HK-2 (cell line): ENCODE data around the gene ST6GALNAC1.
A peak's percentile ranks its signal among the peaks of the same experiment; 100 is the strongest.
"Not testable (repeated sequence)": the region's sequence is repeated elsewhere in the genome, so short reads cannot be mapped to it uniquely, and the experiment has no call there.

Experiments
- DNase-seq: peaks from one replicate; pipeline ENCODE4 v3.0.0-alpha.2; 2018; ENCODE audit not compliant: unreplicated experiment

ST6GALNAC1 gene

DNA sequence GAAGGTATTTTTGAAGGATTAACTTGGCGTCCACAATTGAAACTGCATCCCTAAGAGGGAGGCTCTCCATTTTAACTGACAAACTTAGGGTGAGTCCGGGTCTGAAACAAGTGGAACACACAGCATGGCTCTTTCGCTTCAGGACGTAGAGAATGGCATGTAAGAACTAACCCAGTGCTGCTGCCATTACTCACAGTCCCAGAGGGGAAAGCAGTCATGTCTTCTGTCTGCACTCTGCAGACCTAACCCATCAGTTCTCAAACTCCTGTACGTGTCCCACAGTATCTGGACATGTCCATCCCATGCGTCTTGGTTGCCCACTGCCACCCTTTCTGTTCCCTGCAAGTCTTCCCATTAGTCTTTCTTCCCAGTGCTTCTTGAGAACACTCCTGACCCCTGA lies 563 bp downstream of the ST6GALNAC1 start:
- no peak for DNase-seq

DNA sequence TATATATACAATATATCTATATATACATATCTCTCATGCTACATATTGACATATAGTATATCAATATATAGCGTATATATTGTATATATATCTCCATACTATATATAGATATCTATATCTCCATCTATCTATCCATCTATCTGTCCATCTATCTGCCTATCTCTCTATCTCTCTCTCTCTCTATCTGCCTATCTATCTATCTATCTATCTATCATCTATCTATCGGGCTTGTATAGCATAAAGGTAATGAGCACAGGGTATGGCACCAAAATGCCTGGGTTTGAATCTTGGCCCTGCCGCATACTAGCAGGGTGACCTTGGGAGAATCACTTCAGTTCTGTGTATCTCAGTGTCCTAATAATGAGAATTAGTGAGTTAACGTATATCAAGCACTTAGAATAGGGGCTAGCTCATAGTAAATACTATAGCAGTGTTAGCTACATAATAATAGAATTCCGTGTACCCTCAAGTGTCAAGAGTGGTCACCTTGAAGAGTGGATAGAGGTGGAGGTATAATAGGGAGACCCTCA lies 1.5 kb downstream of the ST6GALNAC1 start:
- no peak for DNase-seq

DNA sequence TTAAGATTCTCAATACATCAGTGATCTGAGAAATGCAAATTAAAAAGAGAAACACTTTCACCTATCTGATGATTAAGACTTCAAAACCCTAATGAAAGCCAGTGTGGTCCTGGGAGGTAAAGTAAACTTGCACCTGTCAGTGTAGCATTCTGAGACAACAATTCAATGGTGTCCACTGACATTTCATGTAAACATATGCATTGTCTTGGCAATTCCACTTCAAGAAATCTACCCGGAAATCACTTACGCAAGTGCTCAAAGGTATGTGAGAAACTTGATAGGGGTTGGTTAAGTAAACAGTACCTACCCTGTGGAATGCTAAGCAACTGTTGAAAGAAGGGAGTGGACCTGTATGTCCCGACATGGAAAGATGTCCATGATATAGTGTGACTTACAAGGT lies 2.1 kb downstream of the ST6GALNAC1 start:
- DNase-seq: no peak

DNA sequence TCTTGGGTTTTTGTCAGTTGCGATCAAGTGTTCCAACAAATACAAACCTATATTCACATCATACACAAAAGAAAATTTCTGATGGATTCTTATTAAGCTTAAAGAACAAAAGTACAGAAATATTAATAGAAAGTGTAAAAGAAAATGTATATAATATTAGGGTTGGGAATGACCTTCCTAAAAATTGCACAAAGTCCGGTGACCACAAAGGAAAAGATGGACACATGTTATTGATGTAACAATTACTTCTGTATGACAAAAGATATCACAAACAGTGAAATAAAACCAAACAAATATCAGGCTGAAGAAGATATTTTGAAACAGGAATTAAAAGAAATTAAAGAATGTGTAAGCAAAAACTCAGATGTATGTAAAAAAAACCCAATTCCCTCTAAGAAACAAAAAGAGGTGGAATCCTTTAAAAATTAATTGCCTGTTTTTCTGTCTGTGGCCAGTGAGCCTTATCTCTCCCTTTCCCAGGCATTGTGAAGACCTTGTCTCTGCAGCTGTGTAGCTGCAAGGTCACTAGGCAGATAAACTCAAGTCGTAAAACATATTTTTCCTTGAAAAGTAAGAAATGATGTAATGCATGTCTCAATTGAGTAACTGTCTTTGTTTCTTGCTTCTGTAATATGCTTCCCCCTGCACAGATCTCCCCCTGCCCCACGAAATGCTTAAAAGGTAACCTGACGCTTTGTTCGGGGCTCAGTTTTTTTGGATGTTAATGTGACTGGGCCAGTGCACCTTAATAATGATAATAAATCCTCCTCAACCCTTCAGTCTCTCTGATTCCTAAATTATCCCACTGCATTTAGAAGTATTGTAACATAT lies 2.8 kb downstream of the ST6GALNAC1 start:
- DNase-seq: no peak

DNA sequence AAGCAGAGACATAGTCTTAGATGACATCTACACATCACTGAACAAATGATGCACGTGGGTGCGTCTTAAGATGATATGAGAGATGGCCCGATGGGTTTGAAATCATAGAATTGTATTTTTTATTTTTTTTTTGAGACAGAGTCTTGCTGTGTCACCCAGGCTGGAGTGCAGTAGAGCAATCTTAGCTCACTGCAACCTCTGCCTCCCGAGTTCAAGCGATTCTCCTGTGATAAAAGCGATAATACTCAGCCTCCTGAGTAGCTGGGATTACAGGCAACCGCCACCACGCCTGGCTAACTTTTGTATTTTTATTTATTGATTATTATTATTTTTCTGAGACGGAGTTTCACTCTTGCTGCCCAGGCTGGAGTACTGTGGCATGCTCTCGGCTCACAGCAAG lies 5.3 kb downstream of the ST6GALNAC1 start:
- DNase-seq: no peak

DNA sequence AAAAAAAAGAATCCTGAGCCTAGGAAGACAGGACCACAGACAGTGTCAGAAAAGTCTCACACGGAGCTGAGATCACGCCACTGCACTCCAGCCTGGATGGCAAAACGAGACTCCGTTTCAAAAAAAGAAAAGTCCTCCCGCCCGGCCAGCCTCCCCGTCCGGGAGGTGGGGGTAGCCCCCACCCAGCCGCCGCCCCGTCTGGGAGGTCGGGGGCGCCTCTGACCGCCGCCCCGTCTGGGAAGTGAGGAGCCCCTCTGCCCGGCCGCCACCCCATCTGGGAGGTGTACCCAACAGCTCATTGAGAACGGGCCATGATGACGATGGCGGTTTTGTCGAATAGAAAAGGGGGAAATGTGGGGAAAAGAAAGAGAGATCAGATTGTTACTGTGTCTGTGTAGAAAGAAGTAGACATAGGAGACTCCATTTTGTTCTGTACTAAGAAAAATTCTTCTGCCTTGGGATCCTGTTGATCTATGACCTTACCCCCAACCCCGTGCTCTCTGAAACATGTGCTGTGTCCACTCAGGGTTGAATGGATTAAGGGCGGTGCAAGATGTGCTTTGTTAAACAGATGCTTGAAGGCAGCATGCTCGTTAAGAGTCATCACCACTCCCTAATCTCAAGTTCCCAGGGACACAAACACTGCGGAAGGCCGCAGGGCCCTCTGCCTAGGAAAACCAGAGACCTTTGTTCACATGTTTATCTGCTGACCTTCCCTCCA lies 6.9 kb downstream of the ST6GALNAC1 start:
- not testable (repeated sequence) for DNase-seq

DNA sequence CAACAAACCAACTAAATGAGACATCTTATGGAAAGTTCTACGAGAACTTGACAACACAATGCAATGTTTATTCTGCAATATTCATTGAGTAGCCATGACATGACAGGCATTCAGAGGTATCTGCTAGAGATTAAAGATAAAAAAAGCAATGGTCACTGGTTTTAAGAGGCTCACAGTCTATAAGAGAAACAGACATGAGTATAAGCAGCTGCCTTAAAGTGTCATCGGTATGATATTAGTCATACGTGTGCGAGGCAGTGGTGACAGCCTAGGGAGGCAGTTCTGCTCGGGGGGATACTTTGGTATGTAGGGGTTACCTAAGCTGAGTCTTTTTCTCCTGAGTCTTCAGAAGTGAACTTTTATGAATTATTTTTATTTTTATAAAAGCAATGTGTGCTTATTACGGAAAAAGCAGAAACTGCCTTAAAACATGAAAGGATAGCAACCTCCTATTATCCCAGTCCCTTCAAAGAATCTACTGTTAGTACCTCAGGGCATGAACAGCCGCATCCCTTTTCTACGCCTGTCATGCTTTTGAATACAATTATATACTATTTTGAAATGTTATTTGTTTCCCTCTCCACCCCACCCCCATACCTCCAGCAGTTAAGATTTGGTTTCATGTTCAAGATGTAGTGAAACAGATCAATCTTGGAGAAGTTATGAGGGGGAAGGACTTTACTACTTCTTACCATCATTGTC lies 7.7 kb downstream of the ST6GALNAC1 start:
- DNase-seq: no peak

DNA sequence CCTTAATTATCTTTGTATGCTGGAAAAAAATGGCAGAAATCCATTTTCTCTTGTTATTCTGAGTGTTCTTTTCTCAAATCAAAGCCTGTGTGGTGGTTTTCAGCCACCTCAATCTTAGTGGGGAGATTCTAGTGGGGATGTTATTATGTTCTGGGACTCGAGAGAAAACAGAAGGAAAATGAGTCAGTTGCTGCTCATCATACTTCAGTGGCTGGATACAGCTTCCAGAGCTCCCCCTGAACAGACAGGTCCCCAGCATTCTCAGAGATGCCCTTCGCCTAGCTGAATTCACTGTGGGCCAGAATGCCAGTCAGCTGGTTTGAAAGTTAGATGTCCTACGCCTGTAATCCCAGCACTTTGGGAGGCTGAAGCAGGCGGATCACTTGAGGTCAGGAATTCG lies 8.5 kb downstream of the ST6GALNAC1 start:
- no peak for DNase-seq

DNA sequence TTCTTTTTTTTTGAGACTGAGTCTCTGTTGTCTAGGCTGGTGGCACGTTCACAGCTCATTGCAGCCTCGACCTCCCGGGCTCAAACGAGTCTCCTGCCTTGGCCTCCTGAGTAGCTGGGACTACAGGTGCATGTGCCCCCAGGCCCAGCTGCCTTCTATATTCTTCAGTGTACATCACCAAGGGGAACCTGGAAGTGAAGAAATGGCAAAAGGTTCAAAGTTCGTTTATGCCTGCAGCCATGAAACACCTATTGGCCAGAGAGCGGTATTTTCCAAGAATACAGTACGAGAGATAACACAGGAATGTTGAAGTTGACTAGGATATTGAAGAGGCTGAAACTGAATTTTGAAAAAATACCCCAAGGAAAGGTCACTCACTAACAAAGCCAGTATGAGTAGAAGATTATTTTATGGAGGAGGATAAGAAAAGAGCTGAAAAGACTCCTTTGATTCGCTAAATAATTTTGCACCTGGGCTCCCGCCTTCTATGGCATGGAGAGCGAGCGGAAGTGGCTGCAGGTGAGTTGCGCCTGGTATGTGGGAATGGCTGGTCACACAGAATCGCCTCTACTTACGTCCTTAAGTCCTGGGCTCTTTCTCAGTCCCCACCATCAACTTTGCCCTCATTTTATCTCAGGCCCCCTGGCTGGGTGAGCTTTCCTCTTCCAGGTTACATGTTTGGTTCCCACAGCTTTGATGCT lies 9.8 kb downstream of the ST6GALNAC1 start:
- no peak for DNase-seq

DNA sequence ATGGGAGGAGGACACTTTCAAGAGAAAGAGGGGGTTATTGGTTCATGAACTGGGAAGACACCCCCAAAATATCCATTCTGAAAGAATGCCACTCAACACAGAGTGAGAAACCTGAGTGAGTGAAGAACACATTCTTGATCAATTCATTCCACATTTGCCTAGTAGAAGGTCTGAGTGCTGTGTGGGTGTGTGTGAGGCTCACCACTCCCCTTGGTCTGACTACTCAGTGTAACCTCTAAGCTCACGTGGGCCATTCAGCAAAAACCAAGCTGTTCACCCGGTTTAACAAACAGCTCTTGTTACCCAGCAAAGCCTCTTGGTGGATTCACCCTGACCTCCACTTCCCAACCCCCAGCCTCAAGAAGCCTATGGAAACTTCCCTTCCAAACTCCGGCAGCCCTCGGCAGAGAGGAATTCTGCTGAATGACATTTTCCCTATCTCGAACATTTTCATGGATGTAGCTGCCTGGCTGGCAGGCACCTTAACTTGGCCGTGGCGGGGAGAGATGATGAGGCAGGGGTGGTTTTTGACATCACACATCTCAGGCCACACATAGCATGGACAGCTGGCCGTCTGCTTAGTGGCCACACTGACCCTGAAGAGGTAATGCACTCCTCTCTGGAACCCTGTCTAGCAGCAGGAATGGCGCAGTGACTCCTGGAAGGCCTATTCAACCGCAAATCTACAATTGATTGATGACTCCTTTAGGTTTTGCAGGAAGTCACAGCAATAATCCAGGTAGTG lies 11.6 kb downstream of the ST6GALNAC1 start:
- no peak for DNase-seq

DNA sequence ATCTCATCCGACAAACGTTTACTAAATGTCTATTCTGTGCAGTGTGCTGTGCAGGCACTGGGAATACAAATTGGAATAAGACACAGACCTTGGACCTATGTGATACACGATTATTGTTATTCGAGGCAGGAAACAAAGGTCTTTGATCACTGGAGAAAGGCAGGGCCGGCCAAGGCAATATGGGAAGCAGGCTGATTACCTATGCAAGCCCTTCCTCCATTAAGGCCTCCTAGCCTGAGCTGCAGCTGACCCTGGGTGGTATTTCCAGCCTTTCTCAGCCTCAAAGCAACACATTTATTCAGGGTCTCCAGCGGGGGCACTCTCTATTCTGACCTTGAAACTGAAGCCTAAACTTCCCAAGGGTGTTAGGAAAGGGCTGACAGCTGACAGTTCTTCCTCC lies 13.4 kb downstream of the ST6GALNAC1 start:
- DNase-seq: no peak

DNA sequence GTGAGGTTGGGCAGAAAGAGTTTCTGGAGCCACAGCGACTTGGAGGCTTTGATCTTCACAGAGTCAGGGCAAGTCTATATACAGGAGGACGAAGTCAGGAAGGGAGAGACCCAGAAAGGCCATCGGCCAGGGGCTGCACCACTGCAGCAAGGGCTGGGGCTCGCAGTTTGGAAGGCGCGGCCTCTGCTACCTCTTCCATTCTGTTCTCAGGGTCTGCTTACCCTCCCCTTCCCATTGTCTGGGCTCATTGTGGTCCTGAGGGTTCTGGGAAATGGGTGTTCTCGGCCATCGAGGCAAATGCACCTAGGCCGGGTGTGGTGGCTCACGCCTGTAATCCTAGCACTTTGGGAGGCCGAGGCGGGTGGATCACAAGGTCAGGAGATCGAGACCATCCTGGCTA lies 16.0 kb downstream of the ST6GALNAC1 start:
- no peak for DNase-seq

DNA sequence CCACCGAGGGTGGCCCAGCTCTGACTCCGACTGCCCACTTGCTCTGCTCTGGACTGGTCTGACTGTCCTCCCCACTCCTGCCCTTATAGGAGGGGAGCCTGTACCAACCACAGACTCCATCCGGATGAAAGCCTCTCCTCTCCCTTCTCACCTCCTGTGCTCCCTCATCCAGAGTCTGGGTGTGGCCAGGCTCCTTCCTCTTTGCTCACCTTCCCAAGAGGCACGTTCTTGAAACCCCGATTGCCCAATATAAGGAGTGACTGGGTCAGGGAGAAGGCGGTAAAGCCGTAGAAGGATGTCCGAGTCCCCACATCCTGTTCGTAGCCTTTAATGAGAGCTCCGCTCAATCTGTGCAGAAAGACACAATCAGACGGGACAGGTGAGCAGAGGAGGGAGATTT lies 17.1 kb downstream of the ST6GALNAC1 start:
- no peak for DNase-seq

DNA sequence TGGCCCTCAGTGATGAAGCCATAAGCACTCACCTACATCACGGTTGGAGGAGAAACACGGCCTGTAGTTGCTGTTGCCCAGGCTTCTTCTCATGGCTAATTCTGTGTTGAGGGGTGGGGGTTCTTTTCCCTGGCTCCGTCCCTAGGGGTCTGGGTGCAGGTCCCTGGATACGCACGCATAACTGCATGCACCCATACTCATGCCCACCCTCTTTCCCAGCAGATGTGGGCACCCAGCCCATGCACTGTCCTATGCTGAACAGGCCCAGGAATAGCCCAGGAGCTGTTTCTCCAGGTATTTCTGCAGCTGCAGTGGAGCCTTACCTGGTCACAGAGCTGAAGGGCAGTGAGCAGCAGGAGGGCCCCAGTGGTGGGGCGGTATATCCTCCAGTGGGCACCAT lies 18.1 kb downstream of the ST6GALNAC1 start:
- no peak for DNase-seq

DNA sequence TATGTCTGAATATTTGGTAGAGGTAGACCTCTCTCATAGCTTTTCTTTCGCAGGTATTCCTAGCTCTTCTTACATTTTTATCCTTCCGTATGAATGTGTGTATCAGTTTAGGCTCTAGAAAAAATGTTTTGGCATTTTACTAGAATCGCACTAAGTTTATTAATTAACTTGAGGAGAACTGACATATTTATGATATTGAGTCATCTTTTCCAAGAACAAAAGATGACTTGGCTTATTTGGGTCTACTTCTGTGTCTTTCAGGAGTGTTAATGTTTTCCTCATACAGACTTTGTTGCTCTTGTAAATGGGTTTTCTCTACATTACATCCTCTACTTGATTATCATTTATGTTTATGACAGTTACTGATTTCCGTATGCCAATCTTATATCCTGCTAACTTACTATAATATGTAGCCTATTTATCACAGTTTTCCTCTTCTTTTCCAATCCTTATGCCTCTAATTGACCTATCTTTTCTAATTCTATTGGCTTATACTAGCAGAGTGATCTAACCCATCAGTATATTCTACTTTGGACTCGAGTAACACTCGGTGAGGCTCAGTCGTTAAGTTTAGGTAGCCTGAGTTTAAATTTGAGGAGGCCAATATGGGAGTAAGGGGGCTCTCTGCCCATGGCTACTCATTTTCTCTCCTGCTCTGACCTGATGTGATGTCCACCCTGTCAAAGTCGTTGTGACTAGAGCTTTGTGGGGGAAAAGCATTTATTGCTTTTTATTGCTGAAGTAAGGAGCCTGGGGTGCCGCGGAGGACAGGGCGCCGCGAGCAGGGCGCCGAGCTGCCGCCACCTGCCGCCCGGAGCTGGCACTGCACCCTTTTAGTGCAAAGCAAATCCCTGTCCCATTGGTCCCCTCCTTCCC lies 20.0 kb downstream of the ST6GALNAC1 start:
- DNase-seq: peak; percentile 71

DNA sequence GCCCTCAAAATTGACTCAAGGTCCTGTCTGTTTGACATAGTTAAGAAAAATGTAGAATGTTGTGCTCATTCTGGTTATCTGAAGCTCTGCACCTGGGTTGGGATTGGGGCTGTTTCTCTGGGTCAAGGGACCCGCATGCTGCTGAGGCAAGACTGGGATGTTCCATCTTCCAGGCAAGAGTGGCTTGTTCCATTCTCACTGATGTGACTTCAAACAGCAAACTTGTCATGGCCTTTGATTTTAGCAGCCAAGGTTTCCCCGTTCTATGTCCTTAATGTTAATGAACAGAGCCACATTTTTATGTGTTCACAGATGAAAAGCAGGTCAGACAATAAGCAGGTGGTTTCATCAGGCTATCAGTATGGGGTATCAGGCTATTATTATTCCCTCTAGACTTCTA lies 25.7 kb downstream of the ST6GALNAC1 start:
- no peak for DNase-seq

DNA sequence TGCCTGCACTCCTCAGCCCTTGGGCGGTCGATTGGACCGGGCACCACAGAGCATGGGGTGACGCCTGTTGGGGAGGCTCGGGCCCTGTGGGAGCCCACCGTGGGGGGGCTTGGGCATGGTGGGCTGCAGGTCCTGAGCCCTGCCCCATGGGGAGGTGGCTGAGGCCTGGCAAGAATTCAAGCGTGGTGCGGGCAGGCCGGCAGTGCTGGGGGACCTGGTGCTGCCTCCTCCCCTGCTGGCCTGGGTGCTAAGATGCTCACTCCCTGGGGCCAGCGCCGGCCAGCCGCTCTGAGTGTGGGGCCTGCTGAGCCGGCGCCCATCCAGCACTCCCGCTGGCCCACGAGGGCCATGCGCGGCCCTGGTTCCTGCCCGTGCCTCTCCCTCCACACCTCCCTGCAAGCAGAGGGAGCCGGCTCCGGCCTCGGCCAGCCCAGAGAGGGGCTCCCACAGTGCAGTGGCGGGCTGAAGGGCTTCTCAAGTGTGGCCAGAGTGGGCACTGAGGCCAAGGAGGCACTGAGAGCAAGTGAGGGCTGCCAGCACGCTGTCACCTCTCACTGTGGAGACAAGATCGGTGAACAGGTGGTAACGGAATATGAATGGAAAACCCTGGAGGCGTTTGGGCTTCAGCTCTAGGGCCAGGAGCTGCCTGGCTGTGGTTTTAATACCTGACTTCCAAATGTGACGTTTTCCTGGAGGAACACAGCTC lies 28.5 kb downstream of the ST6GALNAC1 start:
- DNase-seq: no peak

DNA sequence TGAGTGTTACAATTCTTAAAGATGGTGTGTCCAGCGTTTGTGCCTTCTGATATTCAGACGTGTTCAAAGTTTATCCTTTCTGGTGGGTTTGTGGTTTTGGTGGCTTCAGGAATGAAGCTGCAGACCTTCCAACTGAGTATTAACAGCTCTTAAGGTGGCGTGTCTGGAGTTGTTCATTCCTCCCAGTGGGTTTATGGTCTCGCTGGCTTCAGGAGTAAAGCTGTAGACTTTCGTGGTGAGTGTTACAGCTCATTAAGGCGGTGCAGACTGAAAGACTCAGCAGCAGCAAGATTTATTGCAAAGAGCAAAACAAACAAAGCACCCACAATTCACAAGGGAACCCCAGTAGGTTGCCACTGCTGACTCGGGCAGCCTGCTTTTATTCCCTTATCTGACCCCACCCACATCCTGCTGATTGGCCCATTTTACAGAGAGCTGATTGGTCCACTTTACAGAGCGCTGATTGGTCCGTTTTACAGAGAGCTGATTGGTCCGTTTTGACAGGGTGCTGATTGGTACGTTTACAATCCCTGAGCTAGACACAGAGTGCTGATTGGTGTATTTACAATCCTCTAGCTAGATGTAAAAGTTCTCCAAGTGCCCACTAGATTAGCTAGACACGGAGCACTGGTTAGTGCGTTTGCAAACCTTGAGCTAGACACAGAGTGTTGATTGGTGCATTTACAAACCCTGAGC lies 29.3 kb downstream of the ST6GALNAC1 start:
- DNase-seq: not testable (repeated sequence)
